HG03442 (cell line): ENCODE measurements around the gene GDNF.

Source experiments
- ATAC-seq: cut with Tn5 transposase; IDR thresholded peaks from one replicate; pipeline ENCODE4 v1.9.1; 2021; ENCODE audit warnings: mild to moderate bottlenecking, moderate library complexity; ENCODE audit not compliant: unreplicated experiment

The GDNF gene

GRCh38 chr5:37847978-37848425 is 8.2 kb upstream of the GDNF start:
- ATAC-seq: peak; percentile 89

GRCh38 chr5:37846786-37847310 is 7.0 kb upstream of the GDNF start:
- ATAC-seq: no peak

GRCh38 chr5:37844009-37844408 is 4.2 kb upstream of the GDNF start:
- no peak for ATAC-seq

- ATAC-seq: no peak
These were observed 2.2 kb upstream of the GDNF start for GRCh38 chr5:37842048-37842447.

DNA sequence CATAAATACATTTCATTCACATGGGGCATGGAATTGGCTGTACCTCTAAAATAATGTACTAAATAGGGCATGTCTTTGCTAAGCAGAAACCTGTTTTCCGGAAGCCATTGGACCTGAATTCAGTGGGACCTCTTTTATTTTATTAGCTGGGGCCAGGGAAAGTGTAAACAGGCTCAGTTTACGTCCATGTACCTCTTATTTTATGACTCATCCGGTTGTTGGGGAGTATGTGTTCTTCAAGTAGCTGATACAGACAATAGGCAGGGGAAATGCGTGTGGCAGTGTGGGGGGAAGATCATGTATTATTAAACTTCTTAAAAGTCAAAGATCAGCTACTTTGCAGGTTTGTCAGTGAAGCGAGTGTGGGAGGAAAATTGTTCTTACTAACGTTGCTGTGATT is 1.4 kb upstream of the GDNF start:
- ATAC-seq: no peak

GRCh38 chr5:37840053-37841034 is 503 bp upstream of the GDNF start:
- no peak for ATAC-seq

GRCh38 chr5:37838933-37839341 is 904 bp downstream of the GDNF start:
- ATAC-seq: no peak

DNA sequence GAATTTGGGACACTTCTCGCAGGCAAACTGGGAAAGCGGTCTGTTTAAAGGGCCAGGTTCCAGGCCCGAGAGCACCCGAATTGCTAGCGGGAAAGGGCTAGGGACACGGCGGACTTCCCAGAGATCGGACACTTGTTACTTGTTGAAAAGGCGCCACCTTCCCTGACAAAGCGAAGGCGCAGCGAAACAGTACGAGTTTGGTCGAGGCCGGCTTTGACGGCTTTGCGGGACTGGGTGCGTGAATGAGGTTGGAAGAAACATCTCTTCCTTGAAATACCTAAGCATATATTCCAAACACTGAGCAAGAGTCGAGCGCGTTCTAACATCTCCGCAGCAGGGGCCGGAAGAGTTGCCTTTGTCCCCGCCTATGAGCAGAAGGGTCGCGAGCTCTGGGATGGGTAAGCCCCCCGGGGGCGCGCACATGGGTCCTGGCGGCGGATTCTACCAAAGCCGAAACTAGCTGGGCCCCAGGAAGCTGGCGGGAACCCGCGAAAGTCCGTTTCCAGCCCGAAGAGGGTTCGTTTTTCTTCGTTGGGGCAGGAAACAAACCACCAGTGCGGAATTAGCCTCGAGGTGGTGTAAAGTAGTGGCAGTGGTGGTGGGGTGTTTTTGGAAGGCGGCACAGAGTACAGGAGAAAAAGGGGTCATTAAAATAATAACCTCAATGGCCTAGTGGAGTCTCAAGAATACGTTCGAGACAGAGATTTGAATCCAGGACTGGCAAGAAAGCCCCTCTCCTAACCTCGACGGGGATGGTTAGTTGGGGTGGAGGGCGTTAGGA is 1.5 kb downstream of the GDNF start:
- no peak for ATAC-seq

DNA sequence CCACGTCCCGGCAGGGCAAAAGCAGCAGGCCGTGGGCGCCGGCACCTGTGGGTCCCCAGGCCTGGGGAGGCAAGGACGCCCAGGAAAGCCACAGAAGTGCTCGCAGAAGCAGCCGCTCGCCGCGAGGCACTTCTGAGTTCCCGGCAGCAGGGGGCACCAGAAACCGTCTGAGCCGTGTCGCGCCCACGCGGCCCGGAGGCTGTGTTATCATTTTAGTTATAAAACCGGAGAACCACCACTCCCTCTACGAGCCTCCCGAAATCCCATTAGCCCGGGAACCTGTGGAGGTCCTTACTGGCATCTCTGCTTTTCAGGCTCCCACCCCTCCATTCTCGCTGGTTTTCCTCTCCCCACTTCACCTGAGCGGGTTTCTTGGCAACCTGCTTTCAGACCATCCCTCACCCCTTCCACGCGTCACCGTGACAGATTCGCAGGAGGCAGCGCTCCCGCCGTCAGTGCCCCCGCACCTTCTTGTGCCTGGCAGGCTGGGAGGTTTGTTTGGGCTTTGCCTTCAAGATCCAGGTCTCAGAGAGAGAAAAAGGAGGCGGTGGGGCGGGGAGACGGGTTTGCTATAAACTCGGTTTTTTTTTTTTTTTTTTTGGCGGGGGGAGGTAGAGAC is 2.3 kb downstream of the GDNF start:
- ATAC-seq: peak; percentile 64

DNA sequence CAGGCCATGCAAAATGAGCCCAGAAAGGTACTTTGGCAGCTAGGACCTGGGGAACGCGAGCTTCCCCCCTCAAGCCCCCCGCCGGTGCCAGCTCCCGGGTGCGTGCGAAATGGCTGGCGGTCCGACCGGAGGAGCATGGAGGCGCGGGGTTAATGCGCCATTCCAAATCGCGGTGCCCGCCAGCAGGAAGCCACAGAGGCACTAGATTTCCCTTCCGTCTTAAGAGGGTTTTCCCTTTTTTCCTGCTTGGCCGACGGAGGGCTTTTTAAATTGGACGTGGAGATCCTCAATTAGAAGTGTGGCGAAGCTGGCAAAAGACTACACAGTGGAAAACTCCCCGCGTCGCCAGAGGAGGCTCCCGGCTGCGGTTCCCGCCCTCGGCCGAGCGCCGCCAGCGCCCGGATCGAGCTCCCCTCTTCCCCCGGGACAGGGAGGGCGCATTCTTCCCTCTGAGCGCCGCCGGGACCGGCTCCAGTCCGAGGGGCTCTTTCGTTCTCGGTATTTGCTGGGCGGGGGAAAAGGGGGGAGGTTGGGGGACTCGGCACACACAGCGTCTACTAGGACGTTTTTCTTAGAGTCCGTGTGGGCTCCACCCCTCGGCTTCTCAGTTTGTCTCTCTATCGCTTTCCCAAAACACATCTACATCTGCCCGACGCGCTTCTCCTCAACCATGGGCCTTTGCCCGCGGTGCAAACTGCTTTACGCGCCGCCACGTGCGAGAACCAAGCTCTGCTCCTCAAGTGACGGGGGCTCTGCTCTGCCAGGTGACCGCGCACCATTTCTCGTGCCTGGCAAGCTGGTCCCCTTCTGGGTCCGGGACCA is 3.0 kb downstream of the GDNF start:
- ATAC-seq: peak; percentile 13

DNA sequence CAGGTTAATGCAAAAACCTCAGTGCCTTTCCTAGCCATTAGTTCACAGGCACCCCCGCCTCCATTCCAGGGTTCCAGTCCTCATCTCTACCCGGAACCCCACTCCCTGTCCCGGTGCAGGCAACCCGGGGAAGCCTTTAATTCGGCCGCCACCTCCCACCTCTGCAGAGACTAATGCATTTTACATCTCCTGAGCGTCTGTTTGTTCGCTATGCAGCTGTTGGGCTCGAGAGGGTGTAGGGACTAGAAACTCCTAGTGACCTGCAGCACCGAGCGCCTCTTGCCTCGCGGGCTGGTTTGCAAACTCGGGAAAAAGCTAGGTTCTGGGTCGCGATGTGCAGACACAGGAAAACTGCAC is 3.6 kb downstream of the GDNF start:
- no peak for ATAC-seq

GRCh38 chr5:37835380-37835973 is 4.4 kb downstream of the GDNF start:
- no peak for ATAC-seq

DNA sequence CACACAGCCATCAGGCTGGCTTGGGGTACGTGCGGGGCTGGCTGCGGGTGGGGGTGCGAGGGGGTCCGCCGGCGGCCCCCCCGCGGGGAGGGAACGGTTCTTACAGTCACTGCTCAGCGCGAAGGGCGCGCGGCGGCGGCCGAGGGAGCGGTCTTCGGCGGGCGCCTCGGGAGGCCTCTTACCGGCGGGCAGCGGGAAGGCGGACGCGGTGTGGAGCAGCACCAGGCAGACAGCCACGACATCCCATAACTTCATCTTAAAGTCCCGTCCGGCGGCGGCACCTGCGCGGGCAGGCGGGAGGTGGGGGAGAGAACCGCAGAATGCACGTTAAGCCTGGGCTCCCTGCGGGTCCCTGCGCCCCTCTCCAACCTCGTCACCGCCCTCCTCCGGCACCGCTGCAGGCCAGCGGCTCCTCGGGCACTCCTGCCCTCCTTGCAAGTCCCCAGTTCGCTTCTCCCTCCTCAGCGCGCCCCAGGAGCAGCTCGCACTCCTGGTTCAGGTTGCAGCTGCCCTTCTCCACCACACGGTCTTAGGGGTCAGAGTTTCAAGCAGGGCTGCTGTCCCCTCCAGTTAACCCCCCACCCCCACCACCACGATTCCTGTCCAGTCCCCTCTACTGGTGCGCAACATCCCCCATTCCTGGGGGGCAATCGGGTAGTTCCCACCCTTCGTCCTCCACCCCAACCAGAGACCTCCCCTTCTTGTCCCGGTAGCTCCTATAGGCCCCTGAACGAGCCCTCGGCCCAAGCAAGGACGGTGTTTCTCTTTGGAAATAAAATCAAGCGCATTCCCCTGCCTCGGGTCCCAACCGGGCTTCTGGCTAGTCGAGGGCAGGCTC is 5.1 kb downstream of the GDNF start:
- no peak for ATAC-seq

DNA sequence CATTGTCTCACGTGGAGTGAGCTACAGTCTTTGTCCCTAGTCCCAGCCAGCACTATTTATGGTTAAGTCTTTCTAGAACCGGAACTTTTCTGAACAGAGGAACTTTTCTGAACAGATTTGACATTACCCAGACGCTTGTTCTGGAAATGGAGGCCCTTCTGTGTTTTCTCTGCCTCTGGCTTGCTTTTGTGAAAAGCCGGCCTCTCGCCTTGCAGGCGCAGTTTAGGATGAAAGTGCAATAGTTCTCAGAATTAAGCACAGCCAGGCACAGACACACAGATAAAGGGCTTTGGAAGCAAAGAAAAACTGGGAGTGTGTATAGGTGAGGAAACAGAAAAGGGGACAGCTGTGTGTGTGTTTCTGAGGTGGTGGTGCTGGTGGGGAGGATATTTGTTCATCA is 5.9 kb downstream of the GDNF start:
- ATAC-seq: no peak

GRCh38 chr5:37831821-37832534 is 7.9 kb downstream of the GDNF start:
- ATAC-seq: no peak

DNA sequence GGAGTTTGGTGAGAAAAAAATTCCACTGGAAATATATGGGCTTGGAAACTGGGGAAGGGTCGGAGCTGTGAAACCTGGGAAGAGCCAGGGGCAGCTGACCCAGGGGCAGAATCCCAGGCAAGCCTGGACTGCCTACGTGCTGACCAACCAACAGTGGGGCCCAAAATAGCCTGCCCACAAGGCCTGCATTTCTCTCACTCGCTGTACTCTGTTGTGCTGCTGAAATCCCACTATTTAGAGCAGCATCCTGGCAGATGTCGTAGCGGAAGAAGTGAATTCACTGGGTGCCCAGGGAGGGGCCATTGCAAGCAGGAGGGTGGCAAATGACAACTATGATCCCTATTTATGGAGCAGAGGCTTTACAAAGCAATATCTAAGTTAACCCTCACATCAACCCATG is 9.5 kb downstream of the GDNF start:
- no peak for ATAC-seq

DNA sequence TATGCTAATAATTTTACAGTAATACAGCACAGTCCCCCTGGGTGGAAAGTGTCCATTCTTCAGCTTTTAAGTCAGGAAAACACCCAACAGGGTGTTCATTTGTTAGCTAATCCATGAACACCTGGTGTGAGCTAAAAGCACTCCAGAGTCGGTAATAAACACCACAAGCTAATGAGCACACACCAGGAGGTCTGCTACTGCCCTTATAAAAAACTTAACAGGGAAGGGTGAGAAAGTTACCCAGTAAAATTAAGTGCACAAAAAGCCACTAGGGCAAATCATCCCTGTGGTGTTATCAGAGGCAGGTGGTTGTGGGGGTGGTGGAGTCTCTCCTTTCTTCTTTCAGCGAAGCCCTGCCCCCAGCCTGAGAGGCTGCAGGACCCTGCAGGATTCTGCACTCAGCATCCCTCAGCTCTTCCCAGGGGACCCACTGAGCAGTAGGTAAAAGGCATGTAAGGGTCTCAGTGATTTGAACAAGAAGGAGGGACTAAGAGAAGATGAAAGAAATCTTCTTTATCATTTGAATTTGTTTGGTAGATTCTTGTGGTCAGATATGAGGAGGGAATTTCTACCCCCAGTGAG is 14.4 kb downstream of the GDNF start:
- no peak for ATAC-seq
